ENCODE results near the gene IBA57.

Gene IBA57

GRCh38 chr1:228145463-228146416 is 19.9 kb upstream of the IBA57 start:
- DNase-seq, result no peak

DNA sequence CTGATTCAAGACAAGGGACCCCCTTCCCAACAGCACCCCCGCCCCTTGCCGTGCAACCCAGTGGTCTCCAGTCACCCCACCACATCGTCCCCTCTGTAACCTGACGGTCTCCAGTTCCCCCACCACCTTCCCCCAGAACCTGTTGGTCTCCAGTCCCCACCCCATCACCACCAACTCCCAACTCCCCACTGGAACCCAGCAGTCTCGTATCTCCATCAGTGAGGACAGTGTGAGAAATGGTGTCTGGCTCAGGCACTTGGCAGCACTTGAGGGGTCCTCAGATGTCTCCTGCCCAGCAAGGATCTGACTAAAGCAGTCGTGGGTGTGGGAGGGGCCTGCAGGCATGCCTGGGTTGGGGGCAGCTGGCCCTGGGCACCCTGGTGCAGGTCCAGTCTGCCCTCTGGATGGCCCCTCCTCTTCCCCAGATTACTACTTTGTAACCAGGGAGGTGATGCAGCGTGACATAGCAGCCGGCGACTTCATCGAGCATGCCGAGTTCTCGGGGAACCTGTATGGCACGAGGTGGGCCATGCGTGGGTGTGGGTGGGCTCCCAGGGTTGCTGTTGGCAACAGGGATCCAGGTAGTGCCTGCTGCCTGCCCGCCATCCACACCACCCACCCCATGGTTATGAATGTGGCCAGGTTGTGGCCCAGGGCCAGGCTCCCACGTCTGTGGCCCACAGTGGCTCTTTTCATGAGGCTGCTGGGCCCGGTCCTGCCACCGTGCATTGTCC is 19.0 kb upstream of the IBA57 start:
- DNase-seq, result no peak

DNA sequence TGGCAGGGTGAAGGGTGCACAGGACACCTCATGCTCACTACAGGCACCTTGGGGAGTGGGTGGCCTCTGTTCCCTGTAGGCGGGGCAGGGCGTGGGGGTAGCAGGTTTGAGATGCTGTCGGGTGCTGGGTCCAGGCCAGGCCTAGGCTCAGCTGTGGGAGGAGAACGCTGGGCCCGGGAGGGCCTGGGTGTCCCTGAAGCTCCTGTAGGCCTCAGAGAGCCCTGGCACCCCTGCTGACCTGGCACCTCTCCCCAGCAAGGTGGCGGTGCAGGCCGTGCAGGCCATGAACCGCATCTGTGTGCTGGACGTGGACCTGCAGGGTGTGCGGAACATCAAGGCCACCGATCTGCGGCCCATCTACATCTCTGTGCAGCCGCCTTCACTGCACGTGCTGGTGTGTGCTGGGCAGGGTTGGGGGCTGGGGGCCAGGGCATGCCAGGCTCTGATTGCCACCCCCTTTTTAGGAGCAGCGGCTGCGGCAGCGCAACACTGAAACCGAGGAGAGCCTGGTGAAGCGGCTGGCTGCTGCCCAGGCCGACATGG is 18.4 kb upstream of the IBA57 start:
- DNase-seq, result no peak

DNA sequence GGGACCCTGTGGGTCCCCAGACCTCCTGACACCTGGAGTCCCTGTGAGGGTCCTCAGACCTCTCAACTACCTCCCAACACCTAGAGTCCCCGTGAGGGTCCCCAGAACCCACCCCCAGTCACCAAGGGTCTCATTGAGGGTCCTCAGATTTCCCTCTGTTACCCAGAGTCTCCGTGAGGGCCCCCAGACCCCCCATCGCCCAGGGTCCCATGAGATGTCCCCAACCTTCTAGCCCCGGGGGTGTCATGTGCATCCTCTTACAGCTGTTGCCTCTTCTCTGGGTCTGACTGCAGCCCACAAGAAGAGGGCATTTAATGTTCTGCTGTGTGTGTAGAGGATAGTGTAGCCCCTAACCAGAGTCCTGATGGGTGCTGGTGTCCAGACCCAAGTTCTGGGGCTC is 17.8 kb upstream of the IBA57 start:
- DNase-seq, result no peak

GRCh38 chr1:228148196-228148861 is 17.3 kb upstream of the IBA57 start:
- DNase-seq, result no peak

GRCh38 chr1:228148935-228149405 is 16.6 kb upstream of the IBA57 start:
- no peak for DNase-seq

GRCh38 chr1:228149406-228150119 is 16.0 kb upstream of the IBA57 start, which contains the start of gene GJC2:
TSS of gene GJC2 (plus strand) at chr1:228149930. CDS start at chr1:228157759, 7,829 bp downstream.
- DNase-seq, result no peak

DNA sequence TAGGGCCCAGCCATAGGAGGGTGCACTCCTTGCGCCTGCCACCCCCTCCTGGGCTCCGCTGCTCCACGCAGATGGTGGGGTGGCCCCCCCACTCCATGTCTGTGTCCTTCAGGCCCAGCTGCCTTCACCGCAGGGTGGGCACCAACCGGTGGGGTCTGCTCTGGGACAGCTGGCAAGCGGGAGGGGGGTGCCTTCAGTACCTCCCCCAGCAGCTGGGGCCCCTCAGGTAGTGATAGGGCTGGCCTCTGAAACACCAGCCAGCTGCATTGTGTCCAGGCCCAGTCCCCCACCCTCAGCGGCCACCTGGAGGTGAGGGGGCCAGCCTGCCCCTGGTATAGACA is 15.5 kb upstream of the IBA57 start:
- DNase-seq, result no peak

DNA sequence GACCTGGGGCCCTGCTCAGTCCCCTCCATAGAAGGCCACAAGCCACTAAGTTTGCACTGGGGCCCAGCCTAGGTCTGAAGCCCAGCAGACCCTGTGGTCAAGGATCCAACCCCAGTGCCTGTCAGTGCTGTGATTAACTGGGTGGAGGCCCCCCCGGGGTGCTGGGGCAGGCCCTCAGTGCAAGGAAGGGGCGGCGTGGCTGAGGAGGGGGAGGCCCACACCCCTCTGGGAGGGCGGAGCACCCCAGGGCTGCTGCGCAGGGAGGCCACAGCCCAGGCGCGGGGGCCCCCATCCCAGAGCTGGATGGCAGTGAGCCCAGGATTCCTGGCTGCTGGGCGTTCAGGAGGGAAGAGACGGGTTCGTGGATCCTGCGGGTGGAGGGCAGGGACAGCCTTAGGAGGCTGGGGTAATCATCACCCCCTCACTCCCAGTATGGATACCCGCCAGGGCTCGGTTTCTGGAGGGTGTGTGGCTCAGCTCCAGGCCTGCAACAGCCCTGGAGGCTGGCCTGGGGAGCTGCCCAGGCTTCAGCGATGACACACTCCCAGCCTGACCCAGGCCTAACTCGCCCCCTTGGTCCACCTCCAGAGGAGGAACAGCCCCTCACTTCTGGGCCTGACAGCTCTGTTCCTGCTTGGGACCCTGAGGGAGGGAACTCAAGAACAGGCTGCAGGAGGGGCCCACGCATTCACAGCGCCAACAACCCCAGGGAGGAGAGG is 15.0 kb upstream of the IBA57 start:
- no peak for DNase-seq

GRCh38 chr1:228151180-228151925 is 14.3 kb upstream of the IBA57 start:
- no peak for DNase-seq

- DNase-seq, result no peak
Observed at GRCh38 chr1:228152097-228152917, 13.3 kb upstream of the IBA57 start.

DNA sequence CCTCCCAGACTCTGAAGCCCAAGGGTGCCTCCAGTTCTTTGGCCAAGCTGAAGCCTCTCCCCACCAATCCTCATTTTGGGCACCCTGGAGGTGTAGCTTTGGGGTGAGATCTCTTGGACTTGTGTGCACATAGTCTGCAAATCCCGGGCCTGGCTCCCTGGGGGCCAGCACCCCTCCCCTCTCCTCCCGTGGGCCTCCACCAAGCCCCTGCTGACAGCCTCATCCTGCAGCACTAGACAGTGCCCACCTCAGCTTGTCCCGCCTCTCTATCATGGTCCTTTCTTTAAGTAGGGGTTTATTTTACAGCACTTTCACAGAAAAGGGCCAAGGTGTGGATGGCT is 12.7 kb upstream of the IBA57 start:
- DNase-seq, result no peak

DNA sequence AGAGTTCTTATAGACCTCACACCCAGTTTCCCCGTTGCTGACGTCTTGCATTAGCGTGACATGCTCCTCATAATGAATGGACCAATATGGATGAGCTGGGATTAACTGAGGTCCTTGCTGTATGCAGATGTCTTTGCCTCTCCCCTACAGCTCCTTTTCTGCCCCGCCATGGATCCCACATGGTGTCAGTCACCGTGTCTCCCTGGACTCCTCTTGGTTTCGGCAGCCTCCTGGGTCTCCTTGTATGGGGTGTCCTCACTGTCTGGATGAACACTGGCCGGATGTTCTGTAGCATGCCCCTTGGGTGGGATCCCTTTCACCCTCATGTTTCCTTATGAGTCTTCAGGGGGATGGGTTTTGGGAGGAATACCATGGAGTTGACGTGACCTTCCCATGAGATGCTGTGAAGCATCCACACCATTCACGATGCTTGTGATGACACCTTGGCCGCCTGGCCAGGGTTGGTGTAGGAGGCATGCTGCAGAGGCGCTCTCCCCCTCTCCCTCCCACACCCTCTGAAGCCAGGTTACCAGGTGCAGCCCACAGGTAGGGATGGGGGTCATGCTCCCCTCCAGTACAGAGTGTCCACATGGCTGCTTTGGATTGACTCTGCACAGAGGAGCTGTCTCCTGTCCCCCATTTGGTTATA is 11.5 kb upstream of the IBA57 start:
- DNase-seq, result no peak

GRCh38 chr1:228154670-228155571 is 10.7 kb upstream of the IBA57 start:
- DNase-seq, result peak; percentile 50

GRCh38 chr1:228155596-228156514 is 9.7 kb upstream of the IBA57 start:
- DNase-seq, result no peak

- no peak for DNase-seq
Observed at GRCh38 chr1:228156515-228156881, 9.1 kb upstream of the IBA57 start.

GRCh38 chr1:228156941-228157728 is 8.5 kb upstream of the IBA57 start:
- DNase-seq, result no peak
